Activated CD8-positive, alpha-beta memory T cell treated with anti-CD3 and anti-CD28 coated beads for 4 hours (primary cell): ENCODE measurements around the gene CD14.
"Not testable (repeated sequence)": the region's sequence is repeated elsewhere in the genome, so short reads cannot be mapped to it uniquely, and the experiment has no call there.

ENCODE experiments used
- DNase-seq, 2 donors: peaks; one replicate each; pipeline ENCODE4 v3.0.0-alpha.2; 2020; ENCODE audit warnings: low read depth in 2 of 2

Gene CD14

GRCh38 chr5:140596321-140596741 is 36.6 kb downstream of the CD14 start:
- DNase-seq, result no peak

GRCh38 chr5:140595538-140596300 is 37.3 kb downstream of the CD14 start:
- DNase-seq, result no peak

GRCh38 chr5:140594169-140594568 is 38.8 kb downstream of the CD14 start:
- no peak for DNase-seq

GRCh38 chr5:140593070-140593469 is 39.9 kb downstream of the CD14 start:
- not testable (repeated sequence) for DNase-seq

- no peak for DNase-seq
These were observed 41.1 kb downstream of the CD14 start for GRCh38 chr5:140591747-140592372.

GRCh38 chr5:140590861-140591260 is 42.1 kb downstream of the CD14 start:
- DNase-seq, result no peak

- DNase-seq, result no peak
These were observed 44.5 kb downstream of the CD14 start for GRCh38 chr5:140588311-140589070.

- DNase-seq, result no peak
These were observed 45.5 kb downstream of the CD14 start for GRCh38 chr5:140587495-140587894.
